MM.1S (cell line): ENCODE results near the gene PCGF3.

Source experiments
- EZH2phosphoT487 ChIP-seq: fragments of 300-600 bp; sonication (generic); IDR thresholded peaks from 2 replicates; pipeline ENCODE4 v1.6.1; 2018; ENCODE audit warnings: antibody characterized with exemption, low read length
- TF ChIP-seq, protein P1 (sequence below): fragments of 300-600 bp; sonication (generic); IDR thresholded peaks from 2 replicates; pipeline ENCODE4 v1.5.1; 2016; ENCODE audit warnings: antibody characterized with exemption, low read length, mixed read lengths

DNA sequence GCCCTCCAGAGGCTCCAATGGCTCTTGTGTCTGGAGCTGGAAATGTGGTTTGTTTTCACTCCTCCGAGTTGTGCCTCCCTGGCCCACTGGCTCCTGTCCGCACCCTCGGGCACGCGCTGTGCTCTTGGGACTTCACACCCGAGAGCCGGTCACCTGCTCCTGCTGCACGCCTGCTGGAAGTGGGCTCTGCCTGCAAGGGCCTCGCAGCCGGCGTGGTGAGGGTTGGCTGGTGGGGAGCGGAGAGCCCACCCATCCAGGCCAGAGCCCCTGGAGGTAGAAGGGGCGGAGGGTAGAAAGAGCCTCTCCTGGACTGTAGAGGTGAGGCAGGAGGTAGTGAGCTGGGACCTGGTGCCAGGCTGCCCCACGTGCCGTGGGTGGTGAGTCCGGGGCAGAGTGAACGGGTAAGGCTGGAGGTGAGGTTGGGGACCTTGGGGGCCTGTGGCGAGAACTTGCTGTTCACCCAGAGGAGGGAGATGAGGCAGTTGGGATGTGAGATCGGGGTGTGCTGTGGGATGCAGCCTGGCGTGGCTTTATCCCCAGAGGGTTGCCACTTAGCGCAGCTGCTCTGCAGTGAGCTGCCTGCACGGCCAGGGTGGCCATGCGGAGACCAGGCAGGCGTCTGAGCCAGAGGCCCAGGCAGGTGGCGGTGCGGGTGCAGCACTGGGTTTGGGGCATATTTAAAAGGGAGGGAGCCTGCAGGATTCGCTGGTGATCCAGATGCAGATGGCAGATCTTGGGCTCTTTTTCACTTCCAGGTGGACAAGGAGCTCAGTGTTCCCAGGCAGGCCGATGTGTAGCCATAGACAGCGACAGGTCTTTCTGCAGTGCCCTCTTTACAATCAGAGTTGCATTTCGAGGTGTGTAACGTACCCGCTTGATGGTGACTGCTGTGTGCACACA is 48.8 kb downstream of the PCGF3 start:
- TF ChIP-seq, protein P1, sequence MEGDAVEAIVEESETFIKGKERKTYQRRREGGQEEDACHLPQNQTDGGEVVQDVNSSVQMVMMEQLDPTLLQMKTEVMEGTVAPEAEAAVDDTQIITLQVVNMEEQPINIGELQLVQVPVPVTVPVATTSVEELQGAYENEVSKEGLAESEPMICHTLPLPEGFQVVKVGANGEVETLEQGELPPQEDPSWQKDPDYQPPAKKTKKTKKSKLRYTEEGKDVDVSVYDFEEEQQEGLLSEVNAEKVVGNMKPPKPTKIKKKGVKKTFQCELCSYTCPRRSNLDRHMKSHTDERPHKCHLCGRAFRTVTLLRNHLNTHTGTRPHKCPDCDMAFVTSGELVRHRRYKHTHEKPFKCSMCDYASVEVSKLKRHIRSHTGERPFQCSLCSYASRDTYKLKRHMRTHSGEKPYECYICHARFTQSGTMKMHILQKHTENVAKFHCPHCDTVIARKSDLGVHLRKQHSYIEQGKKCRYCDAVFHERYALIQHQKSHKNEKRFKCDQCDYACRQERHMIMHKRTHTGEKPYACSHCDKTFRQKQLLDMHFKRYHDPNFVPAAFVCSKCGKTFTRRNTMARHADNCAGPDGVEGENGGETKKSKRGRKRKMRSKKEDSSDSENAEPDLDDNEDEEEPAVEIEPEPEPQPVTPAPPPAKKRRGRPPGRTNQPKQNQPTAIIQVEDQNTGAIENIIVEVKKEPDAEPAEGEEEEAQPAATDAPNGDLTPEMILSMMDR = no peak
- no peak for TF ChIP-seq EZH2phosphoT487
